Prostate gland (tissue), 2 donors: ENCODE data around the gene TPRX1. TPM values are rescaled to one million over a fixed set of nuclear protein-coding genes. Genes with fewer than 3 reads are reported as not detected.
"Not testable (repeated sequence)": the region's sequence is repeated elsewhere in the genome, so short reads cannot be mapped to it uniquely, and the experiment has no call there.

Experiments used
- DNase-seq: peaks from one replicate; pipeline ENCODE4 v3.0.0-alpha.2; 2019; ENCODE audit warnings: low spot score
- H3K27ac ChIP-seq, 2 donors: fragments of 200-600 bp; sonication (generic); 2 replicates each; pipeline ENCODE4 v1.5.1; 2017 to 2019
- H3K27me3 ChIP-seq: fragments of 200-600 bp; sonication (generic); replicated peaks from 2 replicates; pipeline ENCODE4 v1.5.1; 2019; ENCODE audit not compliant: insufficient read depth
- H3K36me3 ChIP-seq, 2 donors: fragments of 200-600 bp; sonication (generic); 1 replicate in 1 of 2; 2 replicates in 1 of 2; pipeline versions ENCODE4 v1.5.1 to v1.8.1; 2017 to 2019
- H3K4me1 ChIP-seq: fragments of 200-600 bp; sonication (generic); replicated peaks from 2 replicates; pipeline ENCODE4 v1.5.1; 2019
- H3K4me3 ChIP-seq, 2 donors: fragments of 200-600 bp; sonication (generic); 2 replicates each; pipeline ENCODE4 v1.5.1; 2017 to 2019
- H3K9me3 ChIP-seq: fragments of 200-600 bp; sonication (generic); 2 replicates; pipeline ENCODE4 v1.5.1; 2017
- POLR2A ChIP-seq: fragments of 450-650 bp; IDR thresholded peaks from one replicate; pipeline ENCODE4 v1.6.1; 2016; ENCODE audit warnings: antibody characterized with exemption, mild to moderate bottlenecking
- POLR2AphosphoS5 ChIP-seq: sonication (generic); formaldehyde crosslinking; IDR thresholded peaks from one replicate; pipeline ENCODE4 v1.6.1; 2017; ENCODE audit warnings: antibody characterized with exemption
- WGBS: methylation state at CpG from one replicate; pipeline ENCODE4 v1.1.5; 2018; 5-methylcytosine and 5-hydroxymethylcytosine counted together
- intact Hi-C: fragments of 100-400 bp; cut with DNase I; formaldehyde crosslinking; loops from one replicate; pipeline ENCODE4 v1.14.2; 2022
- total RNA-seq, 2 donors: library from RNA; depleted of rRNA; stranded (reverse); fragments of >200 nt; gene quantifications; one replicate each; pipeline ENCODE4 v1.1.0, GENCODE V29; 2016
- TF ChIP-seq, protein P1 (sequence below), 4 experiments: fragments of 200-600 bp in 2 of 4; fragments of 450-650 bp in 2 of 4; sonication (generic) in 2 of 4; IDR thresholded peaks; 1 replicate in 3 of 4; 2 replicates in 1 of 4; pipeline ENCODE4 v1.5.1; 2016 to 2019; ENCODE audit warnings: antibody characterized with exemption in 4 of 4, mild to moderate bottlenecking in 2 of 4, moderate library complexity in 2 of 4

Gene TPRX1
- total RNA-seq, 2 donors from 2014 or later, result 0.91 TPM; not detected in 1

DNA sequence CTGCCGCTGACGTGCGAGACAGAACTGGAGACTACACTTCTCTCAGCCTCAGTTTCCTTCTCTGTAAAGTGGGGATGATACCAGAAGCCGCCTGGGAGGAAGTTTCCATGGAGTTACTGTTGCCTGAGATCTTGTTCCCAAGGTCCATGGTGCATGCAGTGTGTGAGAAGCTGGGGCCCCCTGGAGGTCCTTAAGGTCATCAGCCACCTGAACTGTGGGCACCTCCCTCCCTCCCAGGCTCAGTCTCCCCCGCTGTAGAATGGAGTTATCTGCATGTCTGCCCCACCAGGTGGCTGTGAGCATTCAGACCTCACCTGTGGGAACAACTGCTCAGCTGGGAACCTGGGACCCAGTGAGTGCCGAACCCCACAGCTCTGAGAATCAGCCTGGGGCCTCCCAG, 20.0 kb upstream of the TPRX1 start:
- Histone ChIP-seq H3K36me3 (no peaks in the 10 kb centered on the region), H3K4me1 (no peaks in the 10 kb centered on the region), H3K4me3 (no peak overlapping the region), H3K27ac (no peak overlapping the region), H3K27me3 (no peaks in the 10 kb centered on the region), H3K9me3 (no peaks in the 10 kb centered on the region)
- TF ChIP-seq, protein P1, sequence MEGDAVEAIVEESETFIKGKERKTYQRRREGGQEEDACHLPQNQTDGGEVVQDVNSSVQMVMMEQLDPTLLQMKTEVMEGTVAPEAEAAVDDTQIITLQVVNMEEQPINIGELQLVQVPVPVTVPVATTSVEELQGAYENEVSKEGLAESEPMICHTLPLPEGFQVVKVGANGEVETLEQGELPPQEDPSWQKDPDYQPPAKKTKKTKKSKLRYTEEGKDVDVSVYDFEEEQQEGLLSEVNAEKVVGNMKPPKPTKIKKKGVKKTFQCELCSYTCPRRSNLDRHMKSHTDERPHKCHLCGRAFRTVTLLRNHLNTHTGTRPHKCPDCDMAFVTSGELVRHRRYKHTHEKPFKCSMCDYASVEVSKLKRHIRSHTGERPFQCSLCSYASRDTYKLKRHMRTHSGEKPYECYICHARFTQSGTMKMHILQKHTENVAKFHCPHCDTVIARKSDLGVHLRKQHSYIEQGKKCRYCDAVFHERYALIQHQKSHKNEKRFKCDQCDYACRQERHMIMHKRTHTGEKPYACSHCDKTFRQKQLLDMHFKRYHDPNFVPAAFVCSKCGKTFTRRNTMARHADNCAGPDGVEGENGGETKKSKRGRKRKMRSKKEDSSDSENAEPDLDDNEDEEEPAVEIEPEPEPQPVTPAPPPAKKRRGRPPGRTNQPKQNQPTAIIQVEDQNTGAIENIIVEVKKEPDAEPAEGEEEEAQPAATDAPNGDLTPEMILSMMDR (IDR thresholded peaks at IDR 0.05), result no peak
- TF ChIP-seq POLR2A, result no peak
- TF ChIP-seq POLR2AphosphoS5, result no peak
- no peak for DNase-seq
- intact Hi-C loops, result no loop called here
- 85% methylated on average over 6 of the region's 6 CpGs for WGBS

DNA sequence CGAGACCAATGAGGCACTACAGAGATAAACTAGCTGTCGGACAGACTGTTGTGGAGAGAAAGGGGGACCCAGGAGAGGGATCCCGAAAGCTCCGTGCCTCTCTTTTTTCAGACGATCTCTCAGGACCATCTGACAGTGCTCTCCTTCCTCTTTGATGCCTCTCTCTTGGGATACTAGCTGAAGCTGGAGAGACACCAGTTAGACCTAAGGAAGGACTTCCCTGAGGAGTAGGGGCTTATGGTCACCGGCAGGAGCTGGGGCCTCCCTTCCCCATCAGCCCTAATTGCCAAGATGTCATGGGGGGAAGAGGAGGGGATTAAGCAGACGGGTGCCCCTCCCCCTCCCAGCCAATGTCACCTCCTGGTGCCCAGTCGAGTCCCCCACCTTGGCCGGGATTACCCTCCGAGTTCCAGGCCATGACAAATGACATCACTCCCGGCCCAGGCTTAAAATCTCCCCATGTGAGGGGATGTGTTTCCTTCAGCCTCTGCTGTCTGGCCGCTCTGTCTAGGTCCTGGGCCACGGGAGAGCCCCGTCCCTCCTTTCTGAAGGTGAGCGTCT, 17.2 kb upstream of the TPRX1 start, which contains the start of gene CRX:
Gene CRX, plus strand, starts transcription at position 478 of the 561 bp plus-strand sequence. CDS start 12,507 bp downstream, outside the sequence.
- no peak within 1 kb of the TSS for H3K27ac ChIP-seq
- H3K9me3 ChIP-seq, result no peaks in the 10 kb centered on the region
- intact Hi-C loops, result no loop called here
- H3K4me3 ChIP-seq, result no peak within 1 kb of the TSS
- H3K4me1 ChIP-seq, result no peaks in the 10 kb centered on the region
- no peaks in the 10 kb centered on the region for H3K36me3 ChIP-seq
- no peaks in the 10 kb centered on the region for H3K27me3 ChIP-seq
- no peak for DNase-seq
- TF ChIP-seq POLR2A (no peak), POLR2AphosphoS5 (no peak)
- TF ChIP-seq, protein P1 (IDR thresholded peaks at IDR 0.05), result no peak
- WGBS, result 43% methylated on average over 15 of the region's 15 CpGs

DNA sequence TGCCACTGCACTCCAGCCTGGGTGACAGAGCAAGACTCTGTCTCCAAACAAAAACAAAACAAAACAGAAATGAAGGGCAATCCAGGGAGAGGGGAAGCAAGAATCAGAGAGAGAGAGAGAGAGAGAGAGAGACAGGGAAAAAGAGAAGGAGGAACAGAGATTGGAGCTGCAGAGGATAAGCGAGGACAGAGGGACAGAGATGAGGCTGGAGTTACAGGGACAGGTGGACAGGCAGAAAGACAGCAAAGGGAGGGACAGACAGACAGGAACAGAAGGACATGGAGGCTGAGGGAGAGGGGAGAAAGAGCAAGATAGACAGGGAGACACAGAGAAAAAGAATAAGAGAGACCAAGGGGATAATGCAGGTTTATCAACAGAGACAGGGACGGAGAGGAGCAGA, 16.1 kb upstream of the TPRX1 start:
- no peaks in the 10 kb centered on the region for H3K4me1 ChIP-seq
- H3K27ac ChIP-seq, result no peak overlapping the region
- no peak overlapping the region for H3K4me3 ChIP-seq
- no peak for DNase-seq
- no peaks in the 10 kb centered on the region for H3K27me3 ChIP-seq
- H3K9me3 ChIP-seq, result no peaks in the 10 kb centered on the region
- no peaks in the 10 kb centered on the region for H3K36me3 ChIP-seq
- TF ChIP-seq, protein P1 (IDR thresholded peaks at IDR 0.05), result no peak
- no peak for TF ChIP-seq POLR2AphosphoS5
- no peak for TF ChIP-seq POLR2A
- 70% methylated on average over 2 of the region's 2 CpGs for WGBS
- intact Hi-C loops, result no loop called here

DNA sequence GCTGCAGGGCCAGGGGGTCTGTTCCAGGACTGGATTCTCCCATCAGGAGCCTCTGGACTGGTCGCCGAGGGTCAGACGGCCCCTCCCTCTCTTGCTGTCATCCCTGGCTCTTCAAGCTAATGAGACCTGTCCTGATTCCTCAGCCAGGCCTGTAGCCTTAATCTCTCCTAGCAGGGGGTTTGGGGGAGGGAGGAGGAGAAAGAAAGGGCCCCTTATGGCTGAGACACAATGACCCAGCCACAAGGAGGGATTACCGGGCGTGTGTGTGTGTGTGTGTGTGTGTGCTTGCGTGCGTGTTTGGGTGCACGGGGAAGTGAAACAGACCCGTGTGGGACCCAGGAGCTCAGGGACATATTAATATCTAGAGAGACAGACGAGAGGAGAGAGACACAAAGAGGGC, 15.5 kb upstream of the TPRX1 start:
- intact Hi-C loops, result loop anchor here (10.0 kb wide), 1 partner anchor 45 kb away; no protein-coding TSS in a partner anchor
- no peak for DNase-seq
- 11% methylated on average over 10 of the region's 10 CpGs for WGBS
- Histone ChIP-seq H3K4me3 (no peak overlapping the region), H3K27ac (no peak overlapping the region), H3K27me3 (no peaks in the 10 kb centered on the region), H3K9me3 (no peaks in the 10 kb centered on the region), H3K36me3 (no peaks in the 10 kb centered on the region), H3K4me1 (no peaks in the 10 kb centered on the region)
- TF ChIP-seq POLR2A (no peak), POLR2AphosphoS5 (no peak)
- TF ChIP-seq, protein P1 (IDR thresholded peaks at IDR 0.05), result no peak

DNA sequence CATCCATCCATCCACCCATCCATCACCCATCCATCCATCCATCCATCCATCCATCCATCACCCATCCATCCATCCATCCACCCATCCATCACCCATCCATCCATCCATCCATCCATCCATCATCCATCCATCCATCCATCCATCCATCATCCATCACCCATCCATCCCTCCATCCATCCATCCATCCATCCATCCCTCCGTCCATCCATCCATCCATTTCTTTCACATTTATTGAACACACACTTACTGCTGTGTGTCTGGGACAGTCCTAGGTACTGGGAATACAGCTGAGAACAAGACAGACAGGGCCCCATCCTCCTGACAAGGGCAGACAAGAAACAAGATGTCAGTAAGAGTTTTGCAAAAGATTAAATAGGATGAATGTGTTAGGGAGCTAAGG, 13.9 kb upstream of the TPRX1 start:
- 97% methylated on average over 1 of the region's 1 CpG for WGBS
- not testable (repeated sequence) for H3K36me3 ChIP-seq, H3K4me3 ChIP-seq, H3K9me3 ChIP-seq, H3K27me3 ChIP-seq, H3K27ac ChIP-seq, DNase-seq, H3K4me1 ChIP-seq
- intact Hi-C loops, result loop anchor here (10.0 kb wide), 1 partner anchor 47 kb away; no protein-coding TSS in a partner anchor

DNA sequence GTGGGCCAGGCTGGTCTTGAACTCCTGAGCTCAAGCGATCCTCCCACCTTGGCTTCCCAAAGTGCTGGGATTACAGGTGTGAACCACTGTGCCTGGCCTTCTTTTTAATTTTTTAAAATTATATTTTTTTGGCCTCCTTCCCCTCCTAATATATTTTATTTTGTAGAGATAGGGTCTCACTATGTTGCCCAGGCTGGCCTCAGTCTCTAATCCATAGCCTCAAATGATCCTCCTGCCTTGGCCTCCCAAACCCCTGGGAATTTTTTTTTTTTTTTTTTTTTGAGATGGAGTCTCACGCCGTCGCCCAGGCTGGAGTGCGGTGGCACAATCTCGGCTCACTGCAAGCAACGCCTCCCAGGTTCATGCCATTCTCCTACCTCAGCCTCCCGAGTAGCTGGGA, 11.9 kb upstream of the TPRX1 start:
- H3K27ac ChIP-seq, H3K36me3 ChIP-seq, DNase-seq, H3K9me3 ChIP-seq, H3K4me3 ChIP-seq, H3K4me1 ChIP-seq, H3K27me3 ChIP-seq: not testable (repeated sequence)
- intact Hi-C loops, result loop anchor here (10.0 kb wide), 1 partner anchor 49 kb away; no protein-coding TSS in a partner anchor
- 97% methylated on average over 8 of the region's 8 CpGs for WGBS
